Small intestine (tissue), 7 donors: ENCODE measurements around the gene MEGF9. TPM values are rescaled to one million over a fixed set of nuclear protein-coding genes. Genes with fewer than 3 reads are reported as not detected.
A peak's percentile ranks its signal among the peaks of the same experiment; 100 is the strongest.

Experiments
- DNase-seq, 2 donors: peaks; one replicate each; pipeline versions ENCODE4 v3.0.0 to v3.0.0-alpha.2; 2013
- FAIRE-seq: peaks from 2 replicates; lab custom pipeline; 2012; peaks lifted over from hg19 to GRCh38; lab: Jason Lieb, UNC
- H3K27ac ChIP-seq, 3 donors: one replicate each; pipeline ENCODE4 v1.5.1; 2013; ENCODE audit warnings: low read length in 2 of 3, mild to moderate bottlenecking in 2 of 3, control low read depth in 1 of 3, inconsistent platforms in 1 of 3, low read depth in 1 of 3, moderate library complexity in 1 of 3
- H3K27me3 ChIP-seq, 3 donors: one replicate each; pipeline ENCODE4 v1.6.1; 2013; ENCODE audit warnings: low read length in 3 of 3, inconsistent platforms in 1 of 3; ENCODE audit not compliant: control insufficient read depth in 3 of 3, insufficient read depth in 3 of 3
- H3K36me3 ChIP-seq, 3 donors: one replicate each; pipeline ENCODE4 v1.6.1; 2013; ENCODE audit warnings: low read length in 3 of 3, inconsistent platforms in 1 of 3, low read depth in 1 of 3, mild to moderate bottlenecking in 1 of 3, moderate library complexity in 1 of 3; ENCODE audit not compliant: control insufficient read depth in 3 of 3, insufficient read depth in 2 of 3
- H3K4me1 ChIP-seq, 3 donors: one replicate each; pipeline ENCODE4 v1.6.1; 2013; ENCODE audit warnings: low read length in 2 of 3, inconsistent platforms in 1 of 3, low read depth in 1 of 3, mild to moderate bottlenecking in 1 of 3, moderate library complexity in 1 of 3; ENCODE audit not compliant: control insufficient read depth in 3 of 3, insufficient read depth in 2 of 3
- H3K4me3 ChIP-seq, 3 donors: one replicate each; pipeline ENCODE4 v1.5.1; 2013; ENCODE audit warnings: low read length in 3 of 3, control low read depth in 1 of 3, inconsistent platforms in 1 of 3, low read depth in 1 of 3, mild to moderate bottlenecking in 1 of 3, moderate library complexity in 1 of 3
- H3K9me3 ChIP-seq, 2 donors: one replicate each; pipeline ENCODE4 v1.6.1; 2013; ENCODE audit warnings: low read depth in 1 of 2, low read length in 1 of 2; ENCODE audit not compliant: control insufficient read depth in 2 of 2, insufficient read depth in 1 of 2
- WGBS, 3 donors: extraction: QIAGEN DNeasy Blood & Tissue Kit; methylation state at CpG; one replicate each; pipeline ENCODE4 v1.1.7; 2013; 5-methylcytosine and 5-hydroxymethylcytosine counted together
- polyA plus RNA-seq, 4 donors: library from polyadenylated mRNA; stranded (reverse) in 3 of 4; unstranded in 1 of 4; fragments of 200-250 nt in 3 of 4; fragments of 120-200 nt in 1 of 4; gene quantifications; one replicate each; pipeline versions ENCODE4 v1.2.1 to v1.2.3, GENCODE V29; 2013
- donor health status: healthy with polysubstance abuse.
- donor health status: control.
- donor health status: control.
- donor health status: Bipolar disorder and iron deficiency.
- donor health status: healthy.

Gene MEGF9
- polyA plus RNA-seq, 4 donors = 3.0 to 21.7 (median 5.1) TPM

DNA sequence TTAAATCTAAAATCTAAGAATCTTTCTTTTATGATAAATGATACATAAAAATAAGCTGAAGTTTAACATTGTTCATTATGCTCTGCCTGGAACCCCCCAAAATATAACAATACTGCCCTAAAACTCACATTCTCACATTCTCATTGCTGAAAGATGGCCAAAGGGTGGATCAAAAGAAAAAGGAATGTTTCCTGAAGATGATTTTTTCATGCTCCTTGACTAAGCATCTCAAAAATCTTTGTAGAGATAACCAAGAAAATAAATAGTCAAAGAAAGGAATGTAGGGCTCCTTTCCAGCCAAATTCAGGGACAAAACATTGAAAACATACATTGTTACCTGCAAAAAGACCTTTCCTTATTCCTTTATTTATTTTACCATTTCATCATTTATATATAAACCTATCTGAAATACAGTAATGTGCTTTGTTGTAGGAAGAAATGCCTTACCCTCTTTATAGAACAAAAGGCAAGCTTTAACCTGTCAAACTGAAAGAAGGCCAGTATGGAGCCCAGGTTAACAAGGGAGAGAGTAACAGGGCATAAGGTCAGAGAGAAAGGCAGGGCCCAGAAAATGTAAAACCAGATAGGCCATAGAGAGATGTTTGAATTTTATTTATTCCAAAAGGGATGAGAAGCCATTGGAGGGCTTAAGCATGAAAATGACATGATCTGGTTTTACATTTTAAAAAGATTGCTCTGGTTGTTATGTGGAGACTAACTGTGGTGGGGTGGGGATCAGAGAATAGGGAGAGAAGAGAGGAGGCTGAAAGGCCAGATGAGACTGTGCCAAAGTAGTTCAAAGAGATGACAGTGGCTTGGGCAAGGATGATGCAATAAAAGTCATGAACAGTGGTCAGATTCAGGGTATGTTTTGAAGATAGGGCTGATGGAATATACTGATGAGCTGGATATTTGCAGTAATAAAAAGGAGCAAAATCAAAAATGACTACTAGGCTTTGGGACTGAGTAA is 97.0 kb downstream of the MEGF9 start:
- no peak overlapping the region for H3K27ac ChIP-seq

DNA sequence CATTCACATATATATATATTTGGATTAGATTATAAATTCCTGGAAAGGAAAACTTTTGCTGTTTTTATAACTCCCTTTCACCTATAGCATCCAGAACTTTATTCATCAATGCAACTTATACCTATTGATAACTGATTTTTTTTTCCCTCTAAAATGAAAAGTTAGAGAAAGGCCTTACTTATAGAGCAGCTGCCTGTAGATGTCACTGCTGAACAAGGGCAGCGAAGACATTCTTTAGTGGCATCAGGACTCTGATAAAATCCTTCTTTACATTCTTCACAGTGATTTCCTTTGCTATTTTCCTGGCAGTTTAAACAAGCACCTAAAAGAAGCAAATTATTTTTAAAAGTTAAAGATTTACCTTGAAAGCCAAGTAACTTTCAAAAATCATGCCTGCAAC is 102.1 kb downstream of the MEGF9 start:
- no peak overlapping the region for H3K27ac ChIP-seq
- DNase-seq (no peak), FAIRE-seq (no peak)
- 87 to 93% (median 92%) methylated on average over 1 of the region's 1 CpG for WGBS, 3 donors
- no peak overlapping the region for H3K4me3 ChIP-seq
- H3K4me1 ChIP-seq = no peaks in the 10 kb centered on the region
- peaks cover 0 to 3% (median 3%) of the 10 kb centered on the region in 3 donors for H3K36me3 ChIP-seq
- no peaks in the 10 kb centered on the region for H3K9me3 ChIP-seq
- no peaks in the 10 kb centered on the region for H3K27me3 ChIP-seq

More for the DNA sequence above, 97.0 kb downstream of the MEGF9 start:
- Histone ChIP-seq H3K36me3 (peaks cover 3 to 6% (median 4%) of the 10 kb centered on the region in 3 donors), H3K27me3 (no peaks in the 10 kb centered on the region), H3K4me3 (no peak overlapping the region), H3K9me3 (no peaks in the 10 kb centered on the region), H3K4me1 (no peaks in the 10 kb centered on the region)
- FAIRE-seq (no peak), DNase-seq (no peak)

DNA sequence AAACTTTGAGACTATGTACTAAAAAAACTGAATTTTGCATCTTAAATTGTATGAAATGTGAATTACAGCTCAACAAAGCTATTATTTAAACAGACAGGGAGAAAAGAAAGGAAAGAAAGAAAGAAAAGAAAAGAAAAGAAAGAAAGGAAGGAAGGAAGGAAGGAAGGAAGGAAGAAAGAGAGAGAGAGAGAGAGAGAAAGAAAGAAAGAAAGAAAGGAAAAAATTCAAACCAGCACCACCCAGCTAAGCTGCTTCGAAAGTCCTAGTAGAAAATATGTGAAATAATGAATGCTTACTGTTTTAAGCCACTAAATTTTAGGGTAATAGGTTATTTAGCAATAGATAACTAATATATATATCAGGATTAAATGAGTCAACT is 102.6 kb downstream of the MEGF9 start:
- DNase-seq (no peak), FAIRE-seq (no peak)
- Histone ChIP-seq H3K4me1 (no peaks in the 10 kb centered on the region), H3K4me3 (no peak overlapping the region), H3K9me3 (no peaks in the 10 kb centered on the region), H3K36me3 (peaks cover 0 to 3% (median 3%) of the 10 kb centered on the region in 3 donors), H3K27ac (no peak overlapping the region), H3K27me3 (no peaks in the 10 kb centered on the region)
- WGBS, 3 donors = 94% methylated on average over 1 of the region's 1 CpG

DNA sequence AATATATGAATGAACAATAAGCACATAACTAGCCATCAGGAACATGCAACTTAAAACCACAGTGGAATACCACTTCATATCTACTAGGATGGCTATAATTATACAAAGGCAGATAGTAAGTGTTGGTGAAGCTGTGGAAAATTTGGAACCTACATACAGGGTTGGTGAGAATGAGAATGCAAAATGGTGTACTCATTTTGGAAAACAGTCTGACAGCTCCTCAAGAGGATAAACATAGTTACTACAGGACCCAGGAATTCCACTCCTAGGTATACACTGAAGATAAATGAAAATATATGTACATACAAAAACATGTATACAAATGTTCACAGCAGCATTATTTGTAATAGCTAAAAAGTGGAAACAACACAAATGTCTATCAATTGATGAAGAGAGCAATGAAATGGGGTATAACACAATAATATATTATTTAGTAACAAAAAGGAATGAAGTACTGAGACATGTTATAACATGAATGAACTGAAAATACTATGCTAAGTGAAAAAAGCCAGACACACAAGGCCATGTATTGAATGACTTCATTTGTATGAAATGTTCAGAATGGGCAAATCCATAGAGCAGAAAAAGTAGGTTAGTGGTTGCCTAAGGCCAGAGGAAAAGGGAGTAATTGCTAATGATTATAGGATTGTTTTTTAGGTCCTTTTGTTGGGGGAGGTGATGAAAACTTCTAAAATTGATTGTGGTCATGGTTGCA is 103.1 kb downstream of the MEGF9 start:
- Histone ChIP-seq H3K4me1 (no peaks in the 10 kb centered on the region), H3K27ac (no peak overlapping the region), H3K36me3 (peaks cover 0 to 3% (median 3%) of the 10 kb centered on the region in 3 donors), H3K9me3 (no peaks in the 10 kb centered on the region), H3K4me3 (no peak overlapping the region), H3K27me3 (no peaks in the 10 kb centered on the region)
- DNase-seq (no peak), FAIRE-seq (no peak)

DNA sequence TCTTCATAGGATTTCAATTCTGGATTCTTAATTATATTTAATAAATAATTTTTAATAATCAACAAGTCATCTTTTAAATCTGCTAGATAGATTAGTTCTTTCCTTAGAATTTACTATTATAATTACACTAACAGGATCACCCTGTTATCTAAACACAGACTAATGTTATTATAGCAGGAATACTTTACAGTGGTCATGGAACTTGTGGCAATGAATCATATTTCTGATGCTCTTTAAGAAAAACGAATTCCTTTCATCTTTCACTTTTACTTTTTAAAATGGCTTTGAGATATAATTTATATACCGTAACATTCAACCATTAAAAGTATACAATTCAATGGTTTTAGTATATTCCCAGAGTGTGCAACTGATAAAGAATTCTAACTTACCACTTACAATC is 104.6 kb downstream of the MEGF9 start:
- WGBS, 3 donors = 87 to 94% (median 91%) methylated on average over 2 of the region's 2 CpGs
- FAIRE-seq = no peak

DNA sequence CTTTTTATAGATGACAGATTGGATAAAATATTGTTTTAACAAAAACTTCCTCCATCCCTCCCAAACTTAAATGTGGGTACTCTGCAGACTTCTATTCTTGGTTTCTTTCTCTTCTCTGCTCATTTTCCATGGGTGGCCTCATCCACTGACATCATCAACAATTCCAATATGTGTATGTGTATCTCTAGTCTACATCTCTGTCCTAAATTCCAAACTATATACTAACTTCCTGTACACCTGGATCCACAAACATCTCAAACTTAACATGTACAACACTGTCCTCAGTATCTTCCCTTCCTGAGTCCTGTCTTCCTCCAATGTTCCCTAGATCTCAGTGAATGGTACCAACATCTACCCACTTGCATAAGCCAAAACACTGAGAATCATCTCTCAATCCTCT is 105.8 kb downstream of the MEGF9 start:
- no peak for DNase-seq
- peaks cover 0 to 5% (median 3%) of the 10 kb centered on the region in 3 donors for H3K36me3 ChIP-seq
- no peak overlapping the region for H3K4me3 ChIP-seq
- no peak for FAIRE-seq
- H3K4me1 ChIP-seq = no peaks in the 10 kb centered on the region
- no peaks in the 10 kb centered on the region for H3K9me3 ChIP-seq
- no peak overlapping the region for H3K27ac ChIP-seq
- H3K27me3 ChIP-seq = no peaks in the 10 kb centered on the region

More for the DNA sequence above, 104.6 kb downstream of the MEGF9 start:
- Histone ChIP-seq H3K9me3 (no peaks in the 10 kb centered on the region), H3K4me3 (no peak overlapping the region), H3K27ac (no peak overlapping the region), H3K27me3 (no peaks in the 10 kb centered on the region), H3K4me1 (no peaks in the 10 kb centered on the region), H3K36me3 (peaks cover 0 to 5% (median 3%) of the 10 kb centered on the region in 3 donors)
- no peak for DNase-seq

DNA sequence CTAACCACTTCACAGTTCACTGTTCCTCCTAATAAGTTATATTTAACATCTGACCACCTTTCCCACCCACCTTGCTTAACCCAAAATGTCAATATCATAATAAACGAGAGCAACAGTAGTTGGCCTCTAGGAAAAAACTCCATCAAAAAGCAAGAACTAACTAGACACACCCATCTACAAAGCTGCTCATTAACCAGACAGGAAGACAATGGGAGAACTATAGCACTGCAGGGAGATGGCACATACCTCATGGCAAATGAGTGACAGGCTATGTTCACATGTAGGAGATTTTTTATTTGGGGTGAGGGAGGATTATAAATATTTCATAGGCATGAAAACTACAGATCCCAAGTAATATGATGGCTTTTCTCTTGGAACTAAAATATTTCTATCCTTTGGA is 110.7 kb downstream of the MEGF9 start:
- no peaks in the 10 kb centered on the region for H3K27me3 ChIP-seq
- no peak overlapping the region for H3K27ac ChIP-seq
- no peak overlapping the region for H3K4me3 ChIP-seq
- DNase-seq = peak; percentile 17 to 50
- no peak for FAIRE-seq
- H3K4me1 ChIP-seq = no peaks in the 10 kb centered on the region
- H3K9me3 ChIP-seq = no peaks in the 10 kb centered on the region
- WGBS, 3 donors = 28 to 66% (median 37%) methylated on average over 1 of the region's 1 CpG
- H3K36me3 ChIP-seq = peaks cover 0 to 3% (median 2%) of the 10 kb centered on the region in 3 donors

DNA sequence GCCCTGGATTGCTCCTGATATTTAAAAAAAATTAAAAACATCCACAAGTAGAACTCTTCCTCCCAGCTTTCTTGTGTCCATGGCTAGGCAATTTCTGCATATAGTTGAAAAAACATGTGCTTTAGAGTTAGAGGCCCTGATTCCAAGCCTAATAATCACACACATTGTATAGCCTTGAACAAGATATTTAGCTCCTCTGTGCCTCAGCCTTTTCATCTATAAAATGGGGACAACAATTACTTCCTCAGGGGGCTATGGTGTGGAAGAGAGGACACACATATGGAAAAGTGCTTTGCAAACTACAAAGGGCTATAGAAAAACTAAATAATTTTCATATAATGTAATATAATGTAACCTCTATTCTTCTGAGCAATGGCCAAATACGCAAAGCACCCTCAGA is 111.3 kb downstream of the MEGF9 start:
- Histone ChIP-seq H3K36me3 (peaks cover 0 to 3% (median 2%) of the 10 kb centered on the region in 3 donors), H3K9me3 (no peaks in the 10 kb centered on the region), H3K4me1 (no peaks in the 10 kb centered on the region), H3K27ac (no peak overlapping the region), H3K27me3 (no peaks in the 10 kb centered on the region), H3K4me3 (no peak overlapping the region)
- WGBS, 3 donors = 97 to 100% (median 98%) methylated on average over 1 of the region's 1 CpG
- no peak for DNase-seq
- no peak for FAIRE-seq
